ENCODE results near the gene TMEM218.
"Not testable (repeated sequence)": the region's sequence is repeated elsewhere in the genome, so short reads cannot be mapped to it uniquely, and the experiment has no call there.

GRCh38 chr11:125056111-125056510, 55.3 kb downstream of the TMEM218 start:
- not testable (repeated sequence) for TF ChIP-seq YY1 (IDR thresholded peaks at IDR 0.05; ENCODE audit: extremely low read depth, insufficient replicate concordance, low read depth, low read length); CTCF (IDR thresholded peaks at IDR 0.05 in 2 of 3, conservative IDR thresholded peaks at IDR 0.05 in 1 of 3; ENCODE audit: borderline replicate concordance in 1 of 3, insufficient read depth in 1 of 3, low read depth in 2 of 3, low read length in 2 of 3); RAD21 (IDR thresholded peaks at IDR 0.05; ENCODE audit: low read depth); TCF7L2 (IDR thresholded peaks at IDR 0.05; ENCODE audit: borderline replicate concordance, extremely low read depth, insufficient read depth, insufficient read length); POLR2A (IDR thresholded peaks at IDR 0.05; ENCODE audit: borderline replicate concordance, extremely low read depth, insufficient read depth, insufficient read length); EZH2phosphoT487 (IDR thresholded peaks at IDR 0.05; ENCODE audit: borderline replicate concordance); CEBPB (IDR thresholded peaks at IDR 0.05; ENCODE audit: low read depth); SP1 (IDR thresholded peaks at IDR 0.05; ENCODE audit: low read depth); POLR2AphosphoS5 (IDR thresholded peaks at IDR 0.05; ENCODE audit: low read depth, low read length); ZFX (IDR thresholded peaks at IDR 0.05)
- TF ChIP-seq, protein P1, sequence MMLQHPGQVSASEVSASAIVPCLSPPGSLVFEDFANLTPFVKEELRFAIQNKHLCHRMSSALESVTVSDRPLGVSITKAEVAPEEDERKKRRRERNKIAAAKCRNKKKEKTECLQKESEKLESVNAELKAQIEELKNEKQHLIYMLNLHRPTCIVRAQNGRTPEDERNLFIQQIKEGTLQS (IDR thresholded peaks at IDR 0.05): not testable (repeated sequence)
- TF ChIP-seq, protein P2, sequence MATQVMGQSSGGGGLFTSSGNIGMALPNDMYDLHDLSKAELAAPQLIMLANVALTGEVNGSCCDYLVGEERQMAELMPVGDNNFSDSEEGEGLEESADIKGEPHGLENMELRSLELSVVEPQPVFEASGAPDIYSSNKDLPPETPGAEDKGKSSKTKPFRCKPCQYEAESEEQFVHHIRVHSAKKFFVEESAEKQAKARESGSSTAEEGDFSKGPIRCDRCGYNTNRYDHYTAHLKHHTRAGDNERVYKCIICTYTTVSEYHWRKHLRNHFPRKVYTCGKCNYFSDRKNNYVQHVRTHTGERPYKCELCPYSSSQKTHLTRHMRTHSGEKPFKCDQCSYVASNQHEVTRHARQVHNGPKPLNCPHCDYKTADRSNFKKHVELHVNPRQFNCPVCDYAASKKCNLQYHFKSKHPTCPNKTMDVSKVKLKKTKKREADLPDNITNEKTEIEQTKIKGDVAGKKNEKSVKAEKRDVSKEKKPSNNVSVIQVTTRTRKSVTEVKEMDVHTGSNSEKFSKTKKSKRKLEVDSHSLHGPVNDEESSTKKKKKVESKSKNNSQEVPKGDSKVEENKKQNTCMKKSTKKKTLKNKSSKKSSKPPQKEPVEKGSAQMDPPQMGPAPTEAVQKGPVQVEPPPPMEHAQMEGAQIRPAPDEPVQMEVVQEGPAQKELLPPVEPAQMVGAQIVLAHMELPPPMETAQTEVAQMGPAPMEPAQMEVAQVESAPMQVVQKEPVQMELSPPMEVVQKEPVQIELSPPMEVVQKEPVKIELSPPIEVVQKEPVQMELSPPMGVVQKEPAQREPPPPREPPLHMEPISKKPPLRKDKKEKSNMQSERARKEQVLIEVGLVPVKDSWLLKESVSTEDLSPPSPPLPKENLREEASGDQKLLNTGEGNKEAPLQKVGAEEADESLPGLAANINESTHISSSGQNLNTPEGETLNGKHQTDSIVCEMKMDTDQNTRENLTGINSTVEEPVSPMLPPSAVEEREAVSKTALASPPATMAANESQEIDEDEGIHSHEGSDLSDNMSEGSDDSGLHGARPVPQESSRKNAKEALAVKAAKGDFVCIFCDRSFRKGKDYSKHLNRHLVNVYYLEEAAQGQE (IDR thresholded peaks at IDR 0.05; ENCODE audit: low read depth): not testable (repeated sequence)
- TF ChIP-seq, protein P3, sequence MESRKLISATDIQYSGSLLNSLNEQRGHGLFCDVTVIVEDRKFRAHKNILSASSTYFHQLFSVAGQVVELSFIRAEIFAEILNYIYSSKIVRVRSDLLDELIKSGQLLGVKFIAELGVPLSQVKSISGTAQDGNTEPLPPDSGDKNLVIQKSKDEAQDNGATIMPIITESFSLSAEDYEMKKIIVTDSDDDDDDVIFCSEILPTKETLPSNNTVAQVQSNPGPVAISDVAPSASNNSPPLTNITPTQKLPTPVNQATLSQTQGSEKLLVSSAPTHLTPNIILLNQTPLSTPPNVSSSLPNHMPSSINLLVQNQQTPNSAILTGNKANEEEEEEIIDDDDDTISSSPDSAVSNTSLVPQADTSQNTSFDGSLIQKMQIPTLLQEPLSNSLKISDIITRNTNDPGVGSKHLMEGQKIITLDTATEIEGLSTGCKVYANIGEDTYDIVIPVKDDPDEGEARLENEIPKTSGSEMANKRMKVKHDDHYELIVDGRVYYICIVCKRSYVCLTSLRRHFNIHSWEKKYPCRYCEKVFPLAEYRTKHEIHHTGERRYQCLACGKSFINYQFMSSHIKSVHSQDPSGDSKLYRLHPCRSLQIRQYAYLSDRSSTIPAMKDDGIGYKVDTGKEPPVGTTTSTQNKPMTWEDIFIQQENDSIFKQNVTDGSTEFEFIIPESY (IDR thresholded peaks at IDR 0.05; ENCODE audit: extremely low read depth, insufficient replicate concordance, low read length): not testable (repeated sequence)

Measured in HCT116 (cell line).